ENCODE data around the gene ZNF628.

ZNF628 gene

GRCh38 chr19:55476100-55476775, at the start of gene ZNF628:
ZNF628 (plus strand) TSS chr19:55476617; CDS start chr19:55479911, 3,294 bp downstream.
- TF ChIP-seq GATA2 (IDR thresholded peaks at IDR 0.05; ENCODE audit: low read depth, low read length) (no peak), GATA3 (IDR thresholded peaks at IDR 0.05; ENCODE audit: low read depth, low read length) (no peak)

- TF ChIP-seq GATA3 (IDR thresholded peaks at IDR 0.05; ENCODE audit: low read depth, low read length) (no peak), GATA2 (IDR thresholded peaks at IDR 0.05; ENCODE audit: low read depth, low read length) (no peak)
Observed at GRCh38 chr19:55431183-55431582, 45.2 kb upstream of the ZNF628 start.

- TF ChIP-seq GATA2 (IDR thresholded peaks at IDR 0.05; ENCODE audit: low read depth, low read length), result no peak
- TF ChIP-seq GATA3 (IDR thresholded peaks at IDR 0.05; ENCODE audit: low read depth, low read length), result no peak
Observed at GRCh38 chr19:55432241-55432959, 44.0 kb upstream of the ZNF628 start.

GRCh38 chr19:55433292-55433691, 43.1 kb upstream of the ZNF628 start:
- TF ChIP-seq GATA3 (IDR thresholded peaks at IDR 0.05; ENCODE audit: low read depth, low read length) (no peak), GATA2 (IDR thresholded peaks at IDR 0.05; ENCODE audit: low read depth, low read length) (no peak)

GRCh38 chr19:55434356-55434919, 42.0 kb upstream of the ZNF628 start:
- TF ChIP-seq GATA3 (IDR thresholded peaks at IDR 0.05; ENCODE audit: low read depth, low read length), result no peak
- no peak for TF ChIP-seq GATA2 (IDR thresholded peaks at IDR 0.05; ENCODE audit: low read depth, low read length)

GRCh38 chr19:55435020-55435419, 41.4 kb upstream of the ZNF628 start:
- TF ChIP-seq GATA2 (IDR thresholded peaks at IDR 0.05; ENCODE audit: low read depth, low read length), result no peak
- TF ChIP-seq GATA3 (IDR thresholded peaks at IDR 0.05; ENCODE audit: low read depth, low read length), result no peak

- TF ChIP-seq GATA3 (IDR thresholded peaks at IDR 0.05; ENCODE audit: low read depth, low read length), result no peak
- no peak for TF ChIP-seq GATA2 (IDR thresholded peaks at IDR 0.05; ENCODE audit: low read depth, low read length)
Observed at GRCh38 chr19:55436847-55437246, 39.6 kb upstream of the ZNF628 start.

- TF ChIP-seq GATA3 (IDR thresholded peaks at IDR 0.05; ENCODE audit: low read depth, low read length) (no peak), GATA2 (IDR thresholded peaks at IDR 0.05; ENCODE audit: low read depth, low read length) (no peak)
Observed at GRCh38 chr19:55437410-55437809, 39.0 kb upstream of the ZNF628 start.

GRCh38 chr19:55439052-55439451, 37.4 kb upstream of the ZNF628 start:
- no peak for TF ChIP-seq GATA3 (IDR thresholded peaks at IDR 0.05; ENCODE audit: low read depth, low read length)
- TF ChIP-seq GATA2 (IDR thresholded peaks at IDR 0.05; ENCODE audit: low read depth, low read length), result no peak

- TF ChIP-seq GATA2 (IDR thresholded peaks at IDR 0.05; ENCODE audit: low read depth, low read length) (no peak), GATA3 (IDR thresholded peaks at IDR 0.05; ENCODE audit: low read depth, low read length) (no peak)
Observed at GRCh38 chr19:55440411-55441105, 35.9 kb upstream of the ZNF628 start.

- no peak for TF ChIP-seq GATA2 (IDR thresholded peaks at IDR 0.05; ENCODE audit: low read depth, low read length)
- TF ChIP-seq GATA3 (IDR thresholded peaks at IDR 0.05; ENCODE audit: low read depth, low read length), result no peak
Observed at GRCh38 chr19:55441319-55441691, 35.1 kb upstream of the ZNF628 start.

- no peak for TF ChIP-seq GATA2 (IDR thresholded peaks at IDR 0.05; ENCODE audit: low read depth, low read length)
- no peak for TF ChIP-seq GATA3 (IDR thresholded peaks at IDR 0.05; ENCODE audit: low read depth, low read length)
Observed at GRCh38 chr19:55441692-55442321, 34.6 kb upstream of the ZNF628 start.

- no peak for TF ChIP-seq GATA2 (IDR thresholded peaks at IDR 0.05; ENCODE audit: low read depth, low read length)
- TF ChIP-seq GATA3 (IDR thresholded peaks at IDR 0.05; ENCODE audit: low read depth, low read length), result no peak
Observed at GRCh38 chr19:55442372-55442961, 34.0 kb upstream of the ZNF628 start.
